Mesodermal cell (in vitro differentiated cells): ENCODE results near the gene LSM4.

Experiments used
- H3K27ac ChIP-seq: 2 replicates; pipeline ENCODE4 v1.7.0; 2013; ENCODE audit warnings: mild to moderate bottlenecking, low read depth, low read length, moderate library complexity; ENCODE audit not compliant: severe bottlenecking
- H3K36me3 ChIP-seq: 2 replicates; pipeline ENCODE4 v1.7.1; 2013; ENCODE audit warnings: mild to moderate bottlenecking, low read length, moderate library complexity; ENCODE audit not compliant: control insufficient read depth, insufficient read depth
- H3K4me1 ChIP-seq: one replicate; pipeline ENCODE4 v1.7.1; 2013; ENCODE audit warnings: mild to moderate bottlenecking, low read length; ENCODE audit not compliant: insufficient read depth, control insufficient read depth, poor library complexity, severe bottlenecking
- H3K4me3 ChIP-seq: 2 replicates; pipeline ENCODE4 v1.7.0; 2013; ENCODE audit warnings: low read length, control low read depth, mild to moderate bottlenecking; ENCODE audit not compliant: insufficient read depth, poor library complexity, severe bottlenecking; ENCODE audit errors: extremely low read depth
- H3K9me3 ChIP-seq: 2 replicates; pipeline ENCODE4 v1.7.1; 2013; ENCODE audit warnings: mild to moderate bottlenecking, low read length, moderate library complexity; ENCODE audit not compliant: control insufficient read depth
- WGBS, 2 experiments: methylation state at CpG; one replicate each; pipeline ENCODE4 v1.1.5; 2013; ENCODE audit warnings: missing lambda C conversion rate in 2 of 2; ENCODE audit not compliant: insufficient coverage in 2 of 2; 5-methylcytosine and 5-hydroxymethylcytosine counted together

LSM4 gene

GRCh38 chr19:18273561-18274218, 49.2 kb downstream of the LSM4 start:
- Histone ChIP-seq H3K27ac (no peak overlapping the region), H3K4me1 (peaks cover 9% of the 10 kb centered on the region), H3K36me3 (peaks cover 48% of the 10 kb centered on the region), H3K4me3 (no peak overlapping the region), H3K9me3 (no peaks in the 10 kb centered on the region)
- 95 to 97% methylated on average over 9 to 10 of the region's 13 CpGs for WGBS, 2 experiments

- 95 to 98% methylated on average over 3 to 4 of the region's 6 CpGs for WGBS, 2 experiments
- Histone ChIP-seq H3K27ac (no peak overlapping the region), H3K4me3 (no peak overlapping the region), H3K9me3 (no peaks in the 10 kb centered on the region), H3K4me1 (peaks cover 4% of the 10 kb centered on the region), H3K36me3 (peaks cover 42% of the 10 kb centered on the region)
Measured at GRCh38 chr19:18271433-18271841, 51.4 kb downstream of the LSM4 start.

- Histone ChIP-seq H3K9me3 (no peaks in the 10 kb centered on the region), H3K4me1 (peaks cover 4% of the 10 kb centered on the region), H3K27ac (no peak overlapping the region), H3K36me3 (peaks cover 42% of the 10 kb centered on the region), H3K4me3 (no peak overlapping the region)
- 96 to 97% methylated on average over 9 of the region's 9 CpGs for WGBS, 2 experiments
Measured at GRCh38 chr19:18270326-18270725, 52.5 kb downstream of the LSM4 start.

- H3K4me1 ChIP-seq, result no peaks in the 10 kb centered on the region
- WGBS, 2 experiments, result 88 to 100% methylated on average over 2 of the region's 2 CpGs
- H3K36me3 ChIP-seq, result peaks cover 43% of the 10 kb centered on the region
- H3K27ac ChIP-seq, result no peak overlapping the region
- no peak overlapping the region for H3K4me3 ChIP-seq
- H3K9me3 ChIP-seq, result no peaks in the 10 kb centered on the region
Measured at GRCh38 chr19:18269070-18269723, 53.7 kb downstream of the LSM4 start.

- Histone ChIP-seq H3K27ac (no peak overlapping the region), H3K4me3 (no peak overlapping the region), H3K36me3 (peaks cover 42% of the 10 kb centered on the region), H3K4me1 (no peaks in the 10 kb centered on the region), H3K9me3 (no peaks in the 10 kb centered on the region)
- WGBS, 2 experiments, result 94 to 96% methylated on average over 41 to 42 of the region's 42 CpGs
Measured at GRCh38 chr19:18266771-18267686, 55.8 kb downstream of the LSM4 start.

- Histone ChIP-seq H3K4me1 (no peaks in the 10 kb centered on the region), H3K27ac (no peak overlapping the region), H3K9me3 (no peaks in the 10 kb centered on the region), H3K4me3 (no peak overlapping the region), H3K36me3 (peaks cover 42% of the 10 kb centered on the region)
- 93 to 98% methylated on average over 7 of the region's 7 CpGs for WGBS, 2 experiments
Measured at GRCh38 chr19:18265582-18265981, 57.3 kb downstream of the LSM4 start.

GRCh38 chr19:18264971-18265540, 57.8 kb downstream of the LSM4 start:
- WGBS, 2 experiments, result 93 to 99% methylated on average over 20 to 21 of the region's 23 CpGs
- Histone ChIP-seq H3K27ac (no peak overlapping the region), H3K36me3 (peaks cover 42% of the 10 kb centered on the region), H3K4me3 (no peak overlapping the region), H3K4me1 (no peaks in the 10 kb centered on the region), H3K9me3 (no peaks in the 10 kb centered on the region)

GRCh38 chr19:18264137-18264854, 58.6 kb downstream of the LSM4 start:
- H3K36me3 ChIP-seq, result peaks cover 41% of the 10 kb centered on the region
- no peaks in the 10 kb centered on the region for H3K4me1 ChIP-seq
- WGBS, 2 experiments, result 95 to 97% methylated on average over 20 to 22 of the region's 23 CpGs
- no peak overlapping the region for H3K4me3 ChIP-seq
- H3K9me3 ChIP-seq, result no peaks in the 10 kb centered on the region
- no peak overlapping the region for H3K27ac ChIP-seq

- H3K4me3 ChIP-seq, result no peak overlapping the region
- H3K4me1 ChIP-seq, result no peaks in the 10 kb centered on the region
- H3K27ac ChIP-seq, result peak overlapping the region; percentile 5
- H3K36me3 ChIP-seq, result peaks cover 38% of the 10 kb centered on the region
- H3K9me3 ChIP-seq, result no peaks in the 10 kb centered on the region
- WGBS, 2 experiments, result 92 to 95% methylated on average over 14 to 15 of the region's 16 CpGs
Measured at GRCh38 chr19:18263324-18264136, 59.3 kb downstream of the LSM4 start.
